HepG2 (cell line): Measurements from ENCODE around the gene PLXDC2. TPM values are rescaled to one million over a fixed set of nuclear protein-coding genes. Genes with fewer than 3 reads are reported as not detected.

Experiments used
- ATAC-seq: fragments of 200-7000 bp; cut with Tn5 transposase; 3 replicates; pipeline ENCODE4 v1.9.1; 2020; ENCODE audit warnings: mild to moderate bottlenecking, moderate library complexity
- BruUV-seq: library from RNA; stranded (reverse); fragments of 400-500 nt; replicated peaks from 2 replicates; lab custom pipeline; 2021; lab: Mats Ljungman, UMichigan
- CTCF ChIA-PET: fragments of 300-600 bp; formaldehyde crosslinking; extraction: SDS; loops from one replicate; lab custom pipeline; 2021; ENCODE audit warnings: low total read pairs, inconsistent platforms, low intra/inter-chr PET ratio; lab: Yijun Ruan, JAX
- POLR2A ChIA-PET: fragments of 350-600 bp; sonication (Branson Sonifier 250); formaldehyde crosslinking; loops from one replicate; lab custom pipeline; 2020; ENCODE audit warnings: antibody characterized with exemption, inconsistent platforms; lab: Yijun Ruan, JAX
- DNase-seq: peaks from one replicate; pipeline ENCODE4 v3.0.0-alpha.2; 2015; ENCODE audit warnings: low spot score
- FAIRE-seq: peaks from 3 replicates; lab custom pipeline; 2011; peaks lifted over from hg19 to GRCh38; lab: Jason Lieb, UNC
- H2AFZ ChIP-seq: one replicate; pipeline ENCODE4 v1.6.1; 2011; ENCODE audit warnings: low read length, inconsistent platforms
- H3K27ac ChIP-seq: fragments of 300-600 bp; 3 replicates; pipeline ENCODE4 v1.8.0; 2011; ENCODE audit warnings: mixed run types, mild to moderate bottlenecking, mixed read lengths, low read length, inconsistent platforms; ENCODE audit not compliant: insufficient read depth; ENCODE audit errors: extremely low read length
- H3K27me3 ChIP-seq, 2 experiments: fragments of 200-600 bp in 1 of 2; 2 replicates in 1 of 2; 3 replicates in 1 of 2; pipeline versions ENCODE4 v1.6.0 to v1.8.0; 2011; ENCODE audit warnings: low read length in 2 of 2, mild to moderate bottlenecking in 2 of 2, moderate library complexity in 2 of 2, inconsistent platforms in 1 of 2; ENCODE audit not compliant: insufficient read depth in 2 of 2, control insufficient read depth in 1 of 2
- H3K36me3 ChIP-seq, 2 experiments: fragments of 200-600 bp in 1 of 2; replicated peaks in 1 of 2; 2 replicates in 1 of 2; 3 replicates in 1 of 2; pipeline versions ENCODE4 v1.5.1 to v1.8.0; 2011; ENCODE audit warnings: low read length in 2 of 2, inconsistent platforms in 1 of 2; ENCODE audit not compliant: insufficient read depth in 2 of 2, control insufficient read depth in 1 of 2
- H3K4me1 ChIP-seq: 2 replicates; pipeline ENCODE4 v1.5.1; 2012; ENCODE audit warnings: low read length, inconsistent platforms; ENCODE audit not compliant: insufficient read depth
- H3K4me2 ChIP-seq: 2 replicates; pipeline ENCODE4 v1.6.0; 2011; ENCODE audit warnings: low read depth, low read length, inconsistent platforms
- H3K4me3 ChIP-seq, 3 experiments: fragments of 200-600 bp in 1 of 3; sonication (generic), shearing (Covaris generic) in 1 of 3; replicated peaks in 1 of 3; 2 replicates each; pipeline ENCODE4 v1.5.1; 2011 to 2016; ENCODE audit warnings: low read length in 3 of 3, inconsistent platforms in 2 of 3, low read depth in 2 of 3, mild to moderate bottlenecking in 2 of 3, control low read depth in 1 of 3, mixed read lengths in 1 of 3; ENCODE audit not compliant: insufficient read depth in 1 of 3
- H3K79me2 ChIP-seq: one replicate; pipeline ENCODE4 v1.6.1; 2011; ENCODE audit warnings: low read length, inconsistent platforms; ENCODE audit not compliant: insufficient read depth
- H3K9ac ChIP-seq: 2 replicates; pipeline ENCODE4 v1.6.0; 2011; ENCODE audit warnings: mild to moderate bottlenecking, low read depth, low read length, inconsistent platforms; ENCODE audit not compliant: insufficient read depth
- H3K9me3 ChIP-seq: 2 replicates; pipeline ENCODE4 v1.5.1; 2012; ENCODE audit warnings: mild to moderate bottlenecking, low read length
- H4K20me1 ChIP-seq: 2 replicates; pipeline ENCODE4 v1.6.0; 2011; ENCODE audit warnings: inconsistent platforms, mild to moderate bottlenecking, low read length, moderate library complexity; ENCODE audit not compliant: insufficient read depth
- AFF4 ChIP-seq: sonication (generic); formaldehyde crosslinking; IDR thresholded peaks from 2 replicates; pipeline ENCODE4 v1.4.0; 2020; ENCODE audit warnings: missing genetic modification reagents
- GABPA ChIP-seq, 2 experiments: IDR thresholded peaks; 2 replicates each; pipeline ENCODE4 v1.6.1; 2011 to 2016; ENCODE audit warnings: low read depth in 2 of 2, low read length in 1 of 2, missing biosample characterization in 1 of 2, missing genetic modification characterization in 1 of 2
- IRF2 ChIP-seq: IDR thresholded peaks from 2 replicates; pipeline ENCODE4 v1.6.1; 2018; ENCODE audit warnings: missing genetic modification reagents, missing compliant biosample characterization
- KAT8 ChIP-seq: IDR thresholded peaks from 2 replicates; pipeline ENCODE4 v1.6.1; 2016; ENCODE audit warnings: missing genetic modification reagents, missing compliant biosample characterization
- KLF9 ChIP-seq: IDR thresholded peaks from 2 replicates; pipeline ENCODE4 v1.6.1; 2016; ENCODE audit warnings: low read depth
- NFKB2 ChIP-seq: sonication (generic); formaldehyde crosslinking; IDR thresholded peaks from 2 replicates; pipeline ENCODE4 v1.4.0; 2020; ENCODE audit warnings: missing genetic modification reagents, borderline replicate concordance
- NFYC ChIP-seq: IDR thresholded peaks from 2 replicates; pipeline ENCODE4 v1.6.1; 2016; ENCODE audit warnings: missing genetic modification reagents, missing compliant biosample characterization
- SRY ChIP-seq: sonication (generic); formaldehyde crosslinking; IDR thresholded peaks from 2 replicates; pipeline ENCODE4 v1.8.0; 2022; ENCODE audit warnings: mild to moderate bottlenecking, missing genetic modification reagents
- THAP11 ChIP-seq: IDR thresholded peaks from 2 replicates; pipeline ENCODE4 v1.6.1; 2016; ENCODE audit warnings: missing biosample characterization, missing genetic modification reagents
- ZBTB21 ChIP-seq: sonication (generic); formaldehyde crosslinking; IDR thresholded peaks from 2 replicates; pipeline ENCODE4 v1.4.0; 2020; ENCODE audit warnings: missing genetic modification reagents
- ZNF160 ChIP-seq: sonication (generic); formaldehyde crosslinking; IDR thresholded peaks from 2 replicates; pipeline ENCODE4 v1.8.0; 2022; ENCODE audit warnings: mild to moderate bottlenecking, inconsistent platforms, missing genetic modification reagents
- ZNF230 ChIP-seq: sonication (generic); formaldehyde crosslinking; IDR thresholded peaks from 2 replicates; pipeline ENCODE4 v1.4.0; 2020; ENCODE audit warnings: mild to moderate bottlenecking, missing genetic modification reagents
- ZNF44 ChIP-seq: sonication (generic); formaldehyde crosslinking; IDR thresholded peaks from 2 replicates; pipeline ENCODE4 v1.5.1; 2020; ENCODE audit warnings: mild to moderate bottlenecking, missing genetic modification reagents
- ZNF562 ChIP-seq: sonication (generic); formaldehyde crosslinking; IDR thresholded peaks from 2 replicates; pipeline ENCODE4 v1.8.0; 2022; ENCODE audit warnings: missing genetic modification reagents, borderline replicate concordance
- ZNF770 ChIP-seq: sonication (generic); formaldehyde crosslinking; IDR thresholded peaks from 2 replicates; pipeline ENCODE4 v1.5.0; 2020; ENCODE audit warnings: mild to moderate bottlenecking, missing genetic modification reagents
- WGBS: methylation state at CpG from one replicate; pipeline ENCODE4 v1.1.6; 2017; ENCODE audit warnings: low lambda C conversion rate; 5-methylcytosine and 5-hydroxymethylcytosine counted together
- in situ Hi-C: cut with HindIII; loops from 2 replicates; pipeline ENCODE4 v1.10.0; 2017; ENCODE audit warnings: low pct_unique_long_range_greater_than_20kb; ENCODE audit not compliant: extremely low pct_ligation_motif_present
- intact Hi-C: fragments of 100-400 bp; cut with micrococcal nuclease; formaldehyde crosslinking; loops from one replicate; pipeline ENCODE4 v1.10.0; 2022; ENCODE audit not compliant: unreplicated experiment
- polyA plus RNA-seq, 8 experiments: library from polyadenylated mRNA; depleted of rRNA in 3 of 8; stranded (reverse) in 7 of 8; unstranded in 1 of 8; fragments of >200 nt; fragmentation: Illumina TruSeq in 4 of 8; extraction: Trizol in 4 of 8; gene quantifications; 2 replicates each; pipeline versions ENCODE4 v1.2.1 to v1.2.3, GENCODE V29; 2011 to 2016; ENCODE audit warnings: low read depth in 4 of 8, missing spikeins in 1 of 8, mixed read lengths in 1 of 8; ENCODE audit not compliant: insufficient read depth in 1 of 8
- total RNA-seq, 5 experiments: library from RNA; depleted of rRNA; stranded (reverse); fragments of >200 nt; fragmentation: Illumina TruSeq; extraction: Trizol; gene quantifications; 2 replicates each; pipeline ENCODE4 v1.2.3, GENCODE V29; 2016; ENCODE audit warnings: low read depth in 1 of 5

The PLXDC2 gene
- total and polyA plus RNA-seq, 2 of the 13 experiments (the other 11 are each of a cell fraction or from before 2014, with no cell fraction given): 2.1 to 2.4 TPM

- no peaks in the 10 kb centered on the region for H3K79me2 ChIP-seq
- no peak overlapping the region for H2AFZ ChIP-seq
- H3K9me3 ChIP-seq: no peaks in the 10 kb centered on the region
- H3K27ac ChIP-seq: no peak overlapping the region
- 33% methylated on average over 3 of the region's 3 CpGs for WGBS
- no peak for TF ChIP-seq ZBTB21 (CRISPR knock-in tag)
- TF ChIP-seq KAT8 (CRISPR knock-in tag): no peak
- TF ChIP-seq NFYC (CRISPR knock-in tag): no peak
- no peak for TF ChIP-seq ZNF770
- TF ChIP-seq IRF2 (CRISPR knock-in tag): no peak
- no peak for TF ChIP-seq NFKB2 (CRISPR knock-in tag)
- no peak for TF ChIP-seq ZNF44 (CRISPR knock-in tag)
- no peak for TF ChIP-seq AFF4
- no peak for TF ChIP-seq KLF9 (CRISPR knock-in tag)
- no peak for TF ChIP-seq ZNF562 (CRISPR knock-in tag)
- no peak for TF ChIP-seq GABPA (IDR thresholded peaks at IDR 0.05; ENCODE audit: low read depth, low read length)
- no peak for TF ChIP-seq GABPA (CRISPR knock-in tag; IDR thresholded peaks at IDR 0.05; ENCODE audit: low read depth)
- TF ChIP-seq ZNF230 (CRISPR knock-in tag): no peak
- no peak for TF ChIP-seq SRY (CRISPR knock-in tag)
- TF ChIP-seq THAP11: no peak
- TF ChIP-seq ZNF160 (CRISPR knock-in tag): no peak
- TF ChIP-seq, all 625 proteins: peak for 0
- FAIRE-seq (no peak), DNase-seq (no peak), ATAC-seq (no peak)
- Histone ChIP-seq H3K4me3 (no peak overlapping the region), H3K27me3 (no peaks in the 10 kb centered on the region), H4K20me1 (no peaks in the 10 kb centered on the region), H3K9ac (no peak overlapping the region), H3K4me2 (no peak overlapping the region), H3K4me1 (no peaks in the 10 kb centered on the region), H3K36me3 (no peaks in the 10 kb centered on the region)
- BruUV-seq: no TSS peak
- ChIA-PET POLR2A (no interaction called here), CTCF (no interaction called here)
- in situ Hi-C loops (no loop called here), intact Hi-C loops (no loop called here)
These were observed 12.2 kb downstream of the PLXDC2 start for GRCh38 chr10:19828278-19829049.
